A172 (cell line): ENCODE data around the gene CPE. TPM values are rescaled to one million over a fixed set of nuclear protein-coding genes. Genes with fewer than 3 reads are reported as not detected.
"Not testable (repeated sequence)": the region's sequence is repeated elsewhere in the genome, so short reads cannot be mapped to it uniquely, and the experiment has no call there.

Source experiments
- DNase-seq: peaks from one replicate; pipeline ENCODE4 v3.0.0-alpha.2; 2015; ENCODE audit warnings: low spot score
- total RNA-seq: library from RNA; depleted of rRNA; stranded (reverse); fragments of >200 nt; shearing (Covaris generic); gene quantifications from 2 replicates; pipeline ENCODE4 v1.2.3, GENCODE V29; 2014

CPE gene
- total RNA-seq, 1 experiment from 2014 or later, result 10.3 TPM

DNA sequence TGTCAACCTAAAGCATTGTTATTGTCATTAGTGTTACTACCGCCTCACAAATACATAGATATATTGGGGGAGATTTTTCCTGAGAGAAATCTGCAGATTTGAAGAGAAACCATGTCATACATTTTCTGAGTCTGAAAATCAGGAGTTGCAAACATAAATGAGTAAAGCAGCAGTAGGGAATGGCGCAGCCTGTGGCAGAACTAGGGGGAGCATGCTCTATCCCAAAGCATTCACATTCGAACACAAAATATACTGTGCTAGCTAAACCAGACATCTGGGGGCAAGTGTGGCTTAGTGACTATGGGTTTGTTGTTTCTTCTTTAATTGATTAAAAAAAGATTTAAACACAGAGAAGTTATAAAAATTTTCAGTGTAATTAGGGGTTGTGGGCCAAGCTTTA, 83.2 kb downstream of the CPE start:
- no peak for DNase-seq

- DNase-seq, result no peak
Observed at GRCh38 chr4:165464376-165464775, 85.6 kb downstream of the CPE start.

GRCh38 chr4:165464813-165465381, 86.1 kb downstream of the CPE start:
- DNase-seq, result peak; percentile 9

- no peak for DNase-seq
Observed at GRCh38 chr4:165470009-165470408, 91.2 kb downstream of the CPE start.

GRCh38 chr4:165472943-165473676, 94.3 kb downstream of the CPE start:
- no peak for DNase-seq

DNA sequence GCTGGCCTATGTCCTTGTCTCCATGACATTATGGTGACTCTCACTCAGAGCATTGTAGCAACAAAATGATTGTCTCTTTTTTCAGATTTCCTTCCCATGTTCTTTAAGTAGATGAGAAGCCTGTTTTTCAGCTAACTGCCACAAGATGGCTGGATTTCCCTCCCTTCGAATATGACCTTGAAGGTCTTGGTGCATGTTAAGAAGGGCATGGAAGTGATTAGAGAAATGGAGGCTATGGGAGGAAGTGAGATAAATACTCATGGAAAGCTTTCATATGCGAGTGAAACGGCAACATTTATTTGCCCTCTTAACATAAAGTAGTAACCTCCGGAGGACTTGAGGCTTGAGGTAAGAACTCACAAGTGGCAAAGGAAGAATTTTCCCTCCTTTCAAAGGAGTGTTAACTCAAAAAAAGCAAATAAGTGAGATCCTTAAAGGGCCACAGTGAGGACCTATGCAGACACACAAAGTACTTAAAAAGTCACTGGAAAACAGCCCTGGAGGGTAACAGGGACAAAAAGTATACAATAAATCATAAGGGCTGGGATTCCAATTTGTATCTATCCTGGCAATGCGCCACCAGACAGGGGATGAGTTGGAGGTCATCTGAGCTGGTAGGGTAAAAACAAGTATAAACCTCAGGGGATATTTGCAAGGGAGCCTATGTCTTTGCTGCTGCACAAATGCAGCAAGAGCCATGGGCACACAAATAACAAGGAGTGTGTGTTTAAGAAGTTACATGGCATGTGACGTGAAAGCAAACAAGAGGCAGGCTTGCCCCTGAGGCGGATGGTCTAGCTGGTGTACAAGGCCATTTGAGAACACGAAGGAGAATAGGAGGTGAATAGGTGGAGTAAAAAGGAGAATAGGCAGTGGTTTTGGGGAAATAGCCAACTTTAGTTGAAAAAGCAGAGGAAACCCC, 96.2 kb downstream of the CPE start:
- no peak for DNase-seq

DNA sequence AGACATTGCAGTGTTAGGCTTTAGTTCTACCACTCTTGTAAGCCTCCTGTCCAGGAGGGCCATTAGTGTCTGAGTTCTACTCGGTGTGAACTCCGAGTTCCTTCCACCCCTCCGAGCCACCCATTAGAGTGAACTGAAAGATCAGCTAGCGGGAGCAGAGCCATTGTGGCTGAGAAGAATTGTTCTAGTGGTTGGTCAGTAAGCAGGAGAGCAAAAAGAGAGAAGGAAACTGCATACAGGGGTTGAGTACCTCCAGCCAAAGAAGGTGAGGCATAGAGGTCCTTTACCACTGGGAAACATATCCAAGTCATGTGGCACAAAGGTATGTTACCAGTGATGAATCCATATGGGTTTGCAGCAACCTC, 96.9 kb downstream of the CPE start:
- DNase-seq, result no peak

GRCh38 chr4:165476214-165477098, 97.6 kb downstream of the CPE start:
- peak; percentile 83 for DNase-seq

- no peak for DNase-seq
Observed at GRCh38 chr4:165477799-165478198, 99.0 kb downstream of the CPE start.

- DNase-seq, result no peak
Observed at GRCh38 chr4:165478260-165478659, 99.5 kb downstream of the CPE start.

DNA sequence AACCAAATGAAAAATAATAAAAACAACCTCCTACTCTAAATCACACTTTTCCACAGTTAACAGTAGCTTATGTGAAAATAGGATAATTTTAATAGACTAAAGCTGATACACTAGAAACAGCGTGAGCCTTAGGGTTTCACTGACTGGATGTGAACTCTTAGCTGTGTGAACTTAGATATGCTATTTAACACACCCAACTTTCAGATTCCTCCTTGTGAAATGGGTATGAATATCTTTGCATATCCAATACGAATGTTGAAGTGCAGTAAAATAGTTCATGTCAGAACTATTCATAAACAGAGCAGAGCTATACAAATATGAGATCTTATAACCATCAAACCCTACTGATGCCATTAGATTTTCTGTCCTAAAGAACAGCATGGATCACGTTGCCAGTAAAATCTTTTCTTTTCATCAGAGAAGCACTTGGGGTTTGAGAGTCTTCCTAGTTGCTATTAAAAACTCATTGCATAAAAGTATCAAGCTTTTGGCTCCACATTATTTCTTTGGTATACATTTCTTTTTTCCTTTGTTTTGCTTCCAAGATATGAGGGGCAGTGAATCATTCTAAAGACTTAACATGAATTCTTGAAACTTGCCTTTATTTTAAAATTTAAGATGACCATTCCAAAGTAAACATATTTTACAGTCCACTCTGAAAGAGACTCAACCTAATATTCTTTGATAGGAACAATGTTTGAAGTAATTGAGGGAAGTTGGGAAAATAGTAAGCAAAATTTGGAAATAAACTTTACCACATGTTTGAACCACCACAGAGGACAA, 102.4 kb downstream of the CPE start:
- no peak for DNase-seq

DNA sequence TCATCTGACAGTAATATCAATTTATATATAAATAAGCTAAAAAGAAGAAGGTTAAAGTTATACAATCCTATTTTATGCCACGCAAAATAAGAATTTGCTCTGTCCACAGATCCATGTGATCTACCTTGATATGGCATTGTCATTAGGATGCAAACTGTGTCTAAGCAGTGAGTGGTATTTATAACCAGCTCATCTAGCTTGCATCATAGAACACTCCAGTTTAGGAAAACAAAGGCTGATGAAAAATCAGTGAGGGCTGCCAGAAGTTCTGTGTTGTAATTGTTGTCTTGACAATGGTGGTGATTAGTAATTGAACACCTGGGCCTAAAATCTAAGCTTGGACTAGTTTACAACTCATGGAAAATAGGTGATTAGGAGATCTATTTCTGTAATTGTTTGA, 111.0 kb downstream of the CPE start:
- DNase-seq, result no peak

DNA sequence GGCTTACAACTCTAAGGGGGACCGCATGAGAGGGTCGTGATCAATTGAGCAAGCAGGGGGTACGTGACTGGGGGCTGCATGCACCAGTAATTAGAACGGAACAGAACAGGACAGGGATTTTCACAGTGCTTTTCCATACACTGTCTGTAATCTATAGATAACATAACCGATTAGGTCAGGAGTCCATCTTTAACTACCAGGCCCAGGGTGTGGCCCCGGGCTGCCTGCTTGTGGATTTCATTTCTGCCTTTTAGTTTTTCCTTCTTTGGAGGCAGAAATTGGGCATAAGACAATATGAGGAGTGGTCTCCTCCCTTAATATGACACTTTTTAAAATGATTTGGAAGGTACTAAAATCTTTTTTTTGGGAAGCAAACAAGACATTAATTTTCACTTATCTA, 113.8 kb downstream of the CPE start:
- not testable (repeated sequence) for DNase-seq

DNA sequence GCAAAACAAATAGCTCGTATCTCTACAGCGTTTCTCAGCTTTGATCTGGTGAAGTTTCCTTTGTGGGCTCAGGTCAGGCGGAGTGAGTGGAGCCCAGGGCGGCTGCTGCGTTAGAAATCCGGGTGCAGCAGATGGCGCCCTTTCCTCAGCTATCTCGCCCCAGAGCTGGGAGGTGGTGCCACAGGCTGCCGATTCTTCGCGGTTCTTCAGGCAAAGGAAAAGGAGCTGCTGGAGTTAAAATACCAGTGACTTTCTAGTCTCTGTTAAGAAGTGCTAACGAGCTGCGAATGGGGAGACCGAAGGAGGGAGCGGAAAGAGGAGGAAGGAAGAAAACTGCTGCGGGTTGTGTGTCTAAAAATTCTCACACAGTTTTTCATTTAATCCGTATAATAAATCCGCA, 114.6 kb downstream of the CPE start:
- DNase-seq, result peak; percentile 71

DNA sequence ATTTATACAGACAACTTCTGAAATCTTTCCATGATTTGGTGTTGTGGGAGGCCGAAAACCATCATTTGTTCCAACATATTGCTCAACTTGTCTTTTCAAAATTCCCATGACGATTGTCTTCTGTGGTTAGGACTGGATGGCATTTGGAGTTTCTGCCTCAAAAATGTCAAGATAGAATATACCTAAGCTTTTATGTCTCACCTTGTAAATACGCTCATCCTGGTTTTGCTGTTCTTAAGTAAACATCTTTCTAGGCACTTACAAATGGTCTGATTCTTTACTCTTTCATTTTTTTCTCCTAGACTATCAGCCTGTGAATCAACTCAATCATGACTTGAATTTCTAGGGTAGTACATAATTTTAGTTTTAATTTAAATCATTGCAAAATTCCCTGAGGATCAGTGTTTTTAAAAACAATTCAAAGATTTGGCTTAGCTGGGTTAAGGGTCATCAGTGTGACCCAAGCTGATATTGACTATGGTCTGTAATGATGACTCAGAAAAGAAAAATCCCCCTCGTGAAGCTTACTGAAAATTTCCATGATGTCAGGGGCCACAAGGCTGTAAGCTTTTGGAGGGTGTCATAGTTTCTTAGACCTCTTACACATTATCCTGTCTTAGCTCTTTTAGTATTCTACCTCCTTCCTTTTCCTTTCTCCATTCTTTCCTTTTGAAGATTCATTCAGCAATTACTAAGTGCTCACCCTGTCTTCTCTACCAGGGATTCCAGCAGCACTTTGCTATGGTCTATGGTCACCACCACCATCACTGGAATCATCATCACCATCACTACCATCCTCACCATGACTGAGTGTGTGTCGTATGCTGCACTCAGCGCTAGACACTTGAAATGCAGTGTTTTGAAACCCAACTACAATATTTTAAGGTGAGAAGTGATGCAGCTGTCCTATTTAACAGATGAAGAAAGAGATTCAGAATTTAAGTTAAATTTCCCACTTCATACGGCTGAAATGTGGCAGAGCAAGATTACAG, 124.4 kb downstream of the CPE start:
- DNase-seq, result peak; percentile 50

DNA sequence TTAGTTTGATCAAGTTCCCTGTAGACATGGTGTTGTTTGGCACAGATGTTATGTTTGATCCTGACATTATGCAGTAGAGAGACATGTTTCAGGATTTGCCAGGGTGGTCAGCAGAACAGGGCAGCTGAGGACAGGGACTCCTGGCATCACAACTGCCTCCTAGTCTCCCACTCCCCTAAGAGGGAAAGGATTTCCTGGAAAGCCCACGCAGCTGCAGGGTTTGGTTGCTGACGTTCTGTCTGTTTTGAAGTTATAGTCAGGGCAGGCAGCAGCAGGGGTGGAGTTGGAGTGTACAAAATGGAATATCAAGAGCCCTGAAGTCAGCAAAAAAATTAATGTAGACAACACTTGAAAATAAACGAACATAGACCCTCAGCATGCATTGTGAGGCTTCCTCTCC, 125.4 kb downstream of the CPE start:
- no peak for DNase-seq

- DNase-seq, result peak; percentile 33
Observed at GRCh38 chr4:165505958-165506837, 127.4 kb downstream of the CPE start.

DNA sequence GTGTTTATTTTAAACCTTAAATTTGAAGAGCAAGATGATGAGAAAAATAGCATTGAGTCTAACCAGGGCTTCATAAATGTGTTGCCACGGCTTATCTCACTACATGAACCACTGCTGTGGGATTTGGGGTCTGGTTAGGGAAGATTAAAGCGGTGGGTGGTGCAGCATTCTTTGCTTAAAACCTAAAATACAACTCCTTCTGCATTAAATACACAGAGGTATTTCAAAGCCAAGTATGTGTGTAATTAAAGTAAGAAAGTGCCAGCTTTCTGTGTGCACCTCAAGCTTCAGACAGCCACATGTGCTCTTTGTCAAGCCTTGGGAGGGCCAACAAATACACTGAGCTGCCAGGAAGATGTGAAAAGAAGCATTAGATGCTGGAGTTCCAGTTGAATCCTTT, 128.0 kb downstream of the CPE start:
- no peak for DNase-seq

GRCh38 chr4:165507381-165507780, 128.6 kb downstream of the CPE start:
- DNase-seq, result no peak
